Measurements from ENCODE around the gene PCDH9. TPM values are rescaled to one million over a fixed set of nuclear protein-coding genes. Genes with fewer than 3 reads are reported as not detected.

Gene PCDH9
- total RNA-seq, 1 donor from 2014 or later = 6.8 TPM

DNA sequence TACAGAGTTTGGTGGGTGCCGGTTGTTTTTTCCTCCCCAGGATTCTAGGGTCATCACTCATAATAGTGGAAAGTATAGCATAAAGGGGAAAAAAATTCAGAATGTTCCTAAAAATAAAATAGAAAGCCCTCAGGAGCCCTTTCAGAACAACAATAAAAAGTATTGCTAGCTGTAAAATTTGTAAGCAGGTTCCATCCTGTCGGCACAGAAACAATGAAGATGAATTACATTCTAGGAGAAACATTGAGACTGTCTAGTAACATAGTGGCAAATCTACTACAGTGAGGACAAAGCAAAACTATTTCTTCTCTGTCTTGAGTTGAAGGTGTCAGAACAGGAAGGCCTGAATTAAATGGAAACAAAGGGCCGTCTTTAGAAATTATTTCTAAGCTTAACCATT is 870.7 kb downstream of the PCDH9 start:
- Histone ChIP-seq H3K36me3 (ENCODE audit: control insufficient read depth in 3 of 3, insufficient read depth in 3 of 3, low read length in 3 of 3) (no peaks in the 10 kb centered on the region), H3K27ac (ENCODE audit: low read depth, low read length) (no peak overlapping the region), H3K9me3 (ENCODE audit: control insufficient read depth in 3 of 3, low read length in 3 of 3) (no peaks in the 10 kb centered on the region), H3K4me1 (ENCODE audit: control insufficient read depth in 3 of 3, insufficient read depth in 3 of 3, low read length in 3 of 3) (no peaks in the 10 kb centered on the region), H3K9ac (ENCODE audit: low read depth in 1 of 3, low read length in 3 of 3) (no peak overlapping the region), H3K27me3 (ENCODE audit: control insufficient read depth in 3 of 3, insufficient read depth in 3 of 3, low read length in 3 of 3) (no peaks in the 10 kb centered on the region), H3K4me3 (ENCODE audit: low read length in 3 of 3) (no peak overlapping the region)

DNA sequence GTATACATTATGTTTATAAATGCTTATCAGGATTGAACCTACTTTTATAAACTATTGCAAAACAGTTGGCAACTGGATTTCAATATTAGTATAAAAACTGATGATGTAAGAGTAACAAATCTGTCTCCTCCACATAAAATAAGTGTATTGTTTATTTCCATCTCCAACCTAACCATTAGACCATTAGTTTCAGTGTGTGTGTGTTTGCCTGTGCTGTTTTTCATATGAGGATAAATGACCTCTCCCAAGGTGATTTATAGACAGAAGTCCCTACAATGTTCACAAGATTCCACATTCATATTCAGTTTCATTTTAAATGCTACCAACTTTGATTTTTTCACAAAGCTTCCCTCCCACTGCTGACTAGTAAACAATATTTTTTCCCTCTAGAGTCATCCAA is 871.6 kb downstream of the PCDH9 start:
- Histone ChIP-seq H3K4me3 (ENCODE audit: low read length in 3 of 3) (no peak overlapping the region), H3K27ac (ENCODE audit: low read depth, low read length) (no peak overlapping the region), H3K9ac (ENCODE audit: low read depth in 1 of 3, low read length in 3 of 3) (no peak overlapping the region), H3K4me1 (ENCODE audit: control insufficient read depth in 3 of 3, insufficient read depth in 3 of 3, low read length in 3 of 3) (no peaks in the 10 kb centered on the region), H3K27me3 (ENCODE audit: control insufficient read depth in 3 of 3, insufficient read depth in 3 of 3, low read length in 3 of 3) (no peaks in the 10 kb centered on the region), H3K9me3 (ENCODE audit: control insufficient read depth in 3 of 3, low read length in 3 of 3) (no peaks in the 10 kb centered on the region), H3K36me3 (ENCODE audit: control insufficient read depth in 3 of 3, insufficient read depth in 3 of 3, low read length in 3 of 3) (no peaks in the 10 kb centered on the region)

DNA sequence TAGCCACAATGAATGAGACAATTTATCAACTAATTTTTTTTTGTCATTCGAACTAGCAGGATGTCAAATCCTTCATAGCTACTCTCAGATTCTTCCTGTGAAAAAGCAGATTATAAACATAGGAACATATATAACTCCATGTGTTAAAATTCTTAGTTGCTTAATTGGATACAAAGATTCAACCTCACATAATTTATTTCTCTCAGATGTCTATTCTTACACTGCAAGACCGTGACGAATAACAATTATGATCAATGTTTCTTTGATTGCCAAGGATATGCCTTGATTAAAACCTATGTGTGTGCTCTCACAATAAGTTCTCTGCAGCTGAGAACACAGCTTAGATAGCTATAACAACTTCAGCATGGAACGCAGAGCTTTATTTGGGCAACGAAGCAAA is 872.7 kb downstream of the PCDH9 start:
- Histone ChIP-seq H3K4me1 (ENCODE audit: control insufficient read depth in 3 of 3, insufficient read depth in 3 of 3, low read length in 3 of 3) (no peaks in the 10 kb centered on the region), H3K27me3 (ENCODE audit: control insufficient read depth in 3 of 3, insufficient read depth in 3 of 3, low read length in 3 of 3) (no peaks in the 10 kb centered on the region), H3K4me3 (ENCODE audit: low read length in 3 of 3) (no peak overlapping the region), H3K9me3 (ENCODE audit: control insufficient read depth in 3 of 3, low read length in 3 of 3) (no peaks in the 10 kb centered on the region), H3K9ac (ENCODE audit: low read depth in 1 of 3, low read length in 3 of 3) (no peak overlapping the region), H3K27ac (ENCODE audit: low read depth, low read length) (no peak overlapping the region), H3K36me3 (ENCODE audit: control insufficient read depth in 3 of 3, insufficient read depth in 3 of 3, low read length in 3 of 3) (no peaks in the 10 kb centered on the region)

DNA sequence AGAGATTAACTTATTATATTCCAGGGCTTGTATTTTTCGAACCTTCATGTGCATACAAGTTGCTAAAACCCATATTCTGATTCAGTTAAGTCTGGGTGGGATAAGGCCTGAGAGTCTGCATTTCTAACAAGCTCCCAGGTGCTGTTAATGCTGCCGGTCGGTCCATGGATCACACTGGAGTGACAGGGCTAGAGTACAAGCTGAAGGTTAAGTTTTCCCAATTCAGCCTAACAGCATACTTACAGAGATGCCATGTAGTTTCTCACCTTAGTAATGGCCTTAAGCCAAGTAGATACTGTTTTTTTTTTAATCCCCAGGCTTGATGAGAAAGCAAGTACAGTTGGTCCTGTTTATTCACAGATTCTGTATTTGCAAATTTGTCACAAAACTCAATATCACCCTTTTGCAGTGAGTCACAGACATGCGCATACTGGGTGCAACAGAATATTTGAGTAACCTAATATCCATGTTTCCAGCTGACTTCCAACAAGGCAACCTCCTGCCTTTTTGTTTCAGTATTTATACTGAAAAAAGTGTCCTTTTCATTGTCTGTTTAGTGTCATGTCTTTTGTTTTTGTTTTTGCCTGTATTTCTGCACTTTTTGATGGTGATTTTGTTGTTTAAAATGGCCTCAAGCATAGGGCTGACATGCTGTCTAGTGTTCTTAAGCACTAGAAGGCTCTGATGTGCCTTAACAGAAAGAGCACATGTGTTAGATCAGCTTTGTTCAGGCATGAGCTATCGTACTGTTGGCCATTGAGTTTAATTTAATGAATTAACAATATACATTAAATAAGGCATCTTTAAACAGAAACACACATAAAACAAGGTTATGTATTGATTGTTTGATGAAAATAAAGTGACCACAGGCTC is 875.0 kb downstream of the PCDH9 start:
- Histone ChIP-seq H3K9ac (ENCODE audit: low read depth in 1 of 3, low read length in 3 of 3) (no peak overlapping the region), H3K27ac (ENCODE audit: low read depth, low read length) (no peak overlapping the region), H3K9me3 (ENCODE audit: control insufficient read depth in 3 of 3, low read length in 3 of 3) (no peaks in the 10 kb centered on the region), H3K4me1 (ENCODE audit: control insufficient read depth in 3 of 3, insufficient read depth in 3 of 3, low read length in 3 of 3) (no peaks in the 10 kb centered on the region), H3K4me3 (ENCODE audit: low read length in 3 of 3) (no peak overlapping the region), H3K27me3 (ENCODE audit: control insufficient read depth in 3 of 3, insufficient read depth in 3 of 3, low read length in 3 of 3) (no peaks in the 10 kb centered on the region), H3K36me3 (ENCODE audit: control insufficient read depth in 3 of 3, insufficient read depth in 3 of 3, low read length in 3 of 3) (no peaks in the 10 kb centered on the region)

DNA sequence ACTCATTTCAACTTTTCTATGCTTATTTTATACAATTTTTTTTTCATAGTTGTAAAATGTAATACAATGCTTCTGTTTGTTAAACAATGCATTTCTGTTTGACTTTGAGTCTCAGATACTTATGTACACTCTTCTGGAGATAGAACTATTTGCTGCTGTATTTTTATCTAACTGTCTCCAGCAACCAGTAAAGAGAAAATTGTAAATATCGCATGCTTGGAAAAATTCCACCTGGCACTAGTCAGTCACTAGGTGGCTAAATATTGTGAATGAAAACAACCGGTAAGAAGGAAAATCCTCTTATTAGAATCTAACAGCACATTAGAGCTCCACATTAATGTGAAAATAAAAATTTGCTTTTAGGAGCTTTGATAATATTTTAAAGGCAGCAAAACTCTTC is 876.5 kb downstream of the PCDH9 start:
- H3K4me1 ChIP-seq (ENCODE audit: control insufficient read depth in 3 of 3, insufficient read depth in 3 of 3, low read length in 3 of 3) = no peaks in the 10 kb centered on the region
- no peaks in the 10 kb centered on the region for H3K9me3 ChIP-seq (ENCODE audit: control insufficient read depth in 3 of 3, low read length in 3 of 3)
- H3K27ac ChIP-seq (ENCODE audit: low read depth, low read length) = no peak overlapping the region
- H3K36me3 ChIP-seq (ENCODE audit: control insufficient read depth in 3 of 3, insufficient read depth in 3 of 3, low read length in 3 of 3) = no peaks in the 10 kb centered on the region
- H3K4me3 ChIP-seq (ENCODE audit: low read length in 3 of 3) = no peak overlapping the region
- no peaks in the 10 kb centered on the region for H3K27me3 ChIP-seq (ENCODE audit: control insufficient read depth in 3 of 3, insufficient read depth in 3 of 3, low read length in 3 of 3)
- no peak overlapping the region for H3K9ac ChIP-seq (ENCODE audit: low read depth in 1 of 3, low read length in 3 of 3)

DNA sequence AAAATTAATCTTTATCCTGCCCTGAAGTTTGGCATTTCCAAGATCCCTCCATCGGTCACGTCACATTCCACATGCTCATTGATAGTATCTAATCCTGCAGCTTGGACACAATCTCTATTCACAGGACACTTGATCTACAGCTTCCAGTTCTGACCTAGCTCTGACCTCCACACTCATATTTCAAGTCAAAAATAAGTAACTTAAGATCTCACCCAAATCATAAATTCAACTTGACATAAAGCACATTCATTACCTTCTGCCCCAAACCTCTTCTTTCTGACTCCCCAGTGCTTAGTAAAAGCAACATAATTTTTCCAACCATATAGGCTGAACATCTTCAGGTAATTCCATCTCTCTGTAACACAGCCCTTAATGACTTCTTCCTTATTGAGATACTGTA is 880.2 kb downstream of the PCDH9 start:
- Histone ChIP-seq H3K27me3 (ENCODE audit: control insufficient read depth in 3 of 3, insufficient read depth in 3 of 3, low read length in 3 of 3) (no peaks in the 10 kb centered on the region), H3K4me1 (ENCODE audit: control insufficient read depth in 3 of 3, insufficient read depth in 3 of 3, low read length in 3 of 3) (no peaks in the 10 kb centered on the region), H3K36me3 (ENCODE audit: control insufficient read depth in 3 of 3, insufficient read depth in 3 of 3, low read length in 3 of 3) (no peaks in the 10 kb centered on the region), H3K27ac (ENCODE audit: low read depth, low read length) (no peak overlapping the region), H3K4me3 (ENCODE audit: low read length in 3 of 3) (no peak overlapping the region), H3K9me3 (ENCODE audit: control insufficient read depth in 3 of 3, low read length in 3 of 3) (no peaks in the 10 kb centered on the region), H3K9ac (ENCODE audit: low read depth in 1 of 3, low read length in 3 of 3) (no peak overlapping the region)

DNA sequence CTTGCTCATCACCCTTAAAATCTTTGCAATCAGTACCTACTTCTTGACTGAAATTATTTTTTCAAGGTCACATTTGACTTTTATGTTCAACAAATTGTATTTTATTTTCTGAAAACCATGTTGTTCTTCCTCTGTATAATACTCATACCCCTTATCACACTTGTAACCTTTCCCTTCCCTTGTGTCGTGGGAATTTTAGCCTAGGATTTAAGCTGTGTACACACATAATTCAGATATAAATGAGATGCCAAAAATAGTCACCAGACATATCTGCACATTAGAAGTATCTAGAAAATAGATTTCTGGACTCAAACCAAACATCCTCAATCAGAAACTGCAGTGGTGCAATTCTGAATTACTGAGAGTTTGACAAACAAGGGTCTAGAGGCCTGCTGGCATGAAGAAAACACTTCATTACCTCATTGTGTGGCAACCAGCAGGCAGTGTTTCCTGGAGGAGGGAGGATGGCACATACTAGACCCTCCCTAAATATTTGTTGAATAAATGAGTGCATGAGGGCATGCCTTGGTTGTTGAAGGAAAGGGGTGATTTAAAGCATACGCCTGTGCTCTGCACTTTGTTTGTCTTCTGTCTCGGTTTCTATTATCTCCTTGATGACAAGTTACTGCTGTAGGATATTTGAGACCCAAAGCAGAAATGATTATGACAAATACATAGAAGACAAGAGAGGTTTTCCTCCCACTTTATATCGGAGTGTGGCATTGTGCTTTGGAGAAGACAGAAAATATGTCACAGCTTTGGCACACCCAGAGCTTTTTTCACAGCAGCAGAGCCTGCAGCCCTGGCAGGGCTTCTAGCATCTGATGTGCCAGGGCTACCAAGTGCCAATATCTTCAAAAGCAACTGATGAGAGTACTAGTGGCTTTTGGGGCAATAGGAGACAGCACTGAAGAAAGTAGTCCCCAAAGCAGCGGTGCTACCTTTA is 881.1 kb downstream of the PCDH9 start:
- Histone ChIP-seq H3K27ac (ENCODE audit: low read depth, low read length) (no peak overlapping the region), H3K9ac (ENCODE audit: low read depth in 1 of 3, low read length in 3 of 3) (no peak overlapping the region), H3K4me1 (ENCODE audit: control insufficient read depth in 3 of 3, insufficient read depth in 3 of 3, low read length in 3 of 3) (no peaks in the 10 kb centered on the region), H3K9me3 (ENCODE audit: control insufficient read depth in 3 of 3, low read length in 3 of 3) (no peaks in the 10 kb centered on the region), H3K4me3 (ENCODE audit: low read length in 3 of 3) (no peak overlapping the region), H3K36me3 (ENCODE audit: control insufficient read depth in 3 of 3, insufficient read depth in 3 of 3, low read length in 3 of 3) (no peaks in the 10 kb centered on the region), H3K27me3 (ENCODE audit: control insufficient read depth in 3 of 3, insufficient read depth in 3 of 3, low read length in 3 of 3) (no peaks in the 10 kb centered on the region)

DNA sequence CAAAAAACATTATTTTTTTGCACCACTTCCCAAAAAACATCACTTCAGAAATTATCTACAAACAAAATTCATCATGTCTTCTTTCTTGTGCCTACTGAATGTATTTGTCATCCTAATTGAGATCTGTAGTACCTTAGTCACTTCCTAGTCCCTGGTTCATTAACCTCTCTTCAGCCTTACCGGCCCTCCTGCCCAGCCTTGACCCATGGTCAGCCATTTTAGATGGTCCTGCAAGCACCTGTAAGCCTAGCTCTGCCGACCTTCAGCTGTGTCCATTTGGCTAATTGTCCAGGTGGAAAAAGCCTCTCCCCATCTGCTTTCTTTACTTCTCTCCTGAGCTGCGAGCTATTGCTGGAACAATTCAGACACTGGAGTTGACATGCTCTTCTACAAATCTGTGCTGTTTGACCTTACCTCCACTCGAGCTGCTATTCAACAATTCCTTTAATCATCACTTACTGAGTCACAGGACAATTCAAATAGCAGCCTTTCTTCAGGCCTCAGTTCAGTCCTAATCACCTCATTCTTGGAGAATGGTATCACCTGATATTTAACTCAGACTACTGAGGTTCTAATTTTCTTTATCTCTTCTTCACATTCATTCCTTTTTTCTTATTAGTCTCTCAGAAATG is 882.5 kb downstream of the PCDH9 start:
- Histone ChIP-seq H3K4me1 (ENCODE audit: control insufficient read depth in 3 of 3, insufficient read depth in 3 of 3, low read length in 3 of 3) (no peaks in the 10 kb centered on the region), H3K36me3 (ENCODE audit: control insufficient read depth in 3 of 3, insufficient read depth in 3 of 3, low read length in 3 of 3) (no peaks in the 10 kb centered on the region), H3K9me3 (ENCODE audit: control insufficient read depth in 3 of 3, low read length in 3 of 3) (no peaks in the 10 kb centered on the region), H3K27me3 (ENCODE audit: control insufficient read depth in 3 of 3, insufficient read depth in 3 of 3, low read length in 3 of 3) (no peaks in the 10 kb centered on the region), H3K4me3 (ENCODE audit: low read length in 3 of 3) (no peak overlapping the region), H3K27ac (ENCODE audit: low read depth, low read length) (no peak overlapping the region), H3K9ac (ENCODE audit: low read depth in 1 of 3, low read length in 3 of 3) (no peak overlapping the region)

DNA sequence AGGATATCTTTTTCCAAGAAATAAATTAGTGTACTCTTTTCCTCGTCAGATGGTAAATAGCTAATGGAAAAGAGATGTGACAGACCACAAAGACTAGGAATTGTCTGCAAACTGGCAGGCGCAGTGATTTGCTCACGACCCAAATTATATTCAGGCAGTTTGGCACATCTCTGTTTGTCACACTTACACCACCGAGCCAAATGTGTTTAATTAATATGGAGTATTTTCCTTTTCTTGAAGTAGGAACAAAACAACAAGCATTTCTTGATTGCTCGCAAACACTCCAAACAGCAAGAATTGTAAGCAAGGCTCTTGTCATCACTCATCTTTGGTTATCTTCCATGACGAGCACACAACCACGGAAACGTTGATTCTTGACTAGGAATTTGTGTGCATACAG is 884.2 kb downstream of the PCDH9 start:
- H3K27ac ChIP-seq (ENCODE audit: low read depth, low read length) = no peak overlapping the region
- no peaks in the 10 kb centered on the region for H3K36me3 ChIP-seq (ENCODE audit: control insufficient read depth in 3 of 3, insufficient read depth in 3 of 3, low read length in 3 of 3)
- H3K4me1 ChIP-seq (ENCODE audit: control insufficient read depth in 3 of 3, insufficient read depth in 3 of 3, low read length in 3 of 3) = no peaks in the 10 kb centered on the region
- H3K27me3 ChIP-seq (ENCODE audit: control insufficient read depth in 3 of 3, insufficient read depth in 3 of 3, low read length in 3 of 3) = no peaks in the 10 kb centered on the region
- no peak overlapping the region for H3K9ac ChIP-seq (ENCODE audit: low read depth in 1 of 3, low read length in 3 of 3)
- H3K4me3 ChIP-seq (ENCODE audit: low read length in 3 of 3) = no peak overlapping the region
- H3K9me3 ChIP-seq (ENCODE audit: control insufficient read depth in 3 of 3, low read length in 3 of 3) = no peaks in the 10 kb centered on the region

DNA sequence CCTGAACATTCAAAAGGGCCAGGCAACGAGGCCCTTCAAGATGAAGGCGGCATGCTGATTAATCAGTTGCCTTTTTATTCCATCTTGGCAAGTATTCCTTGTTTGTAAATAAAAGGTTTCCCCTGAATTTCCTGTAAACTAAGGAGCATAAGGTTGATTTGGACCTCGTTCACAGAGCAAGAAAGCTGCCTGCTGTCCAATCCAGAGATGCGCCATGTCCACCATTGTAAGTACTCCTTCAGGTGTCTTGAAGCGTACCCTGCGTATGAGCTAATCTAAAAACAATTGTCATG is 884.7 kb downstream of the PCDH9 start:
- no peaks in the 10 kb centered on the region for H3K4me1 ChIP-seq (ENCODE audit: control insufficient read depth in 3 of 3, insufficient read depth in 3 of 3, low read length in 3 of 3)
- H3K27me3 ChIP-seq (ENCODE audit: control insufficient read depth in 3 of 3, insufficient read depth in 3 of 3, low read length in 3 of 3) = no peaks in the 10 kb centered on the region
- no peak overlapping the region for H3K4me3 ChIP-seq (ENCODE audit: low read length in 3 of 3)
- H3K36me3 ChIP-seq (ENCODE audit: control insufficient read depth in 3 of 3, insufficient read depth in 3 of 3, low read length in 3 of 3) = no peaks in the 10 kb centered on the region
- H3K9ac ChIP-seq (ENCODE audit: low read depth in 1 of 3, low read length in 3 of 3) = no peak overlapping the region
- no peak overlapping the region for H3K27ac ChIP-seq (ENCODE audit: low read depth, low read length)
- H3K9me3 ChIP-seq (ENCODE audit: control insufficient read depth in 3 of 3, low read length in 3 of 3) = no peaks in the 10 kb centered on the region
